ENCODE data around the gene UBE2O.

DNA sequence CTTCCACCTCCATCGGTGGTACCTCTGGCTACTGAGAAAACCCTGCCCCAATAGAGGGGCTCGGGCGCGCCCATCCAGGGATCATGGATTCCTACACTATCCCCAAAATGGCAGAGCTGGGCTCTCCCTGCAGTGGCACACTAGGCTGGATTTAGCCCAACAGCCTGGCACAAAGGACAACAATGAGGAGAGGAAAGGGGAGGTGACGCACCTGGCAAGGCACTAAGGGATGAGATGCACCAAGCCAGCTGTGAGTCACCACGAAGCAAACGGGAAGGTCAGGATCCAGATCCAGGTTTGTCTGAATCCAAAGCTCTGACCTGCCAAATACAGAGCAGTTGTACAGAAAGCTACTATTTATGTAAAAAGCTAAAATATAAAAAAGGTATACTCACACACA, 18.1 kb downstream of the UBE2O start:
- TF ChIP-seq POLR2A (IDR thresholded peaks at IDR 0.05) (no peak), EP300 (IDR thresholded peaks at IDR 0.05) (no peak), POLR2AphosphoS5 (IDR thresholded peaks at IDR 0.05) (no peak)
- TF ChIP-seq, protein P1, sequence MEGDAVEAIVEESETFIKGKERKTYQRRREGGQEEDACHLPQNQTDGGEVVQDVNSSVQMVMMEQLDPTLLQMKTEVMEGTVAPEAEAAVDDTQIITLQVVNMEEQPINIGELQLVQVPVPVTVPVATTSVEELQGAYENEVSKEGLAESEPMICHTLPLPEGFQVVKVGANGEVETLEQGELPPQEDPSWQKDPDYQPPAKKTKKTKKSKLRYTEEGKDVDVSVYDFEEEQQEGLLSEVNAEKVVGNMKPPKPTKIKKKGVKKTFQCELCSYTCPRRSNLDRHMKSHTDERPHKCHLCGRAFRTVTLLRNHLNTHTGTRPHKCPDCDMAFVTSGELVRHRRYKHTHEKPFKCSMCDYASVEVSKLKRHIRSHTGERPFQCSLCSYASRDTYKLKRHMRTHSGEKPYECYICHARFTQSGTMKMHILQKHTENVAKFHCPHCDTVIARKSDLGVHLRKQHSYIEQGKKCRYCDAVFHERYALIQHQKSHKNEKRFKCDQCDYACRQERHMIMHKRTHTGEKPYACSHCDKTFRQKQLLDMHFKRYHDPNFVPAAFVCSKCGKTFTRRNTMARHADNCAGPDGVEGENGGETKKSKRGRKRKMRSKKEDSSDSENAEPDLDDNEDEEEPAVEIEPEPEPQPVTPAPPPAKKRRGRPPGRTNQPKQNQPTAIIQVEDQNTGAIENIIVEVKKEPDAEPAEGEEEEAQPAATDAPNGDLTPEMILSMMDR (IDR thresholded peaks at IDR 0.05): no peak

All from upper lobe of left lung (tissue), 4 donors.